GM21619 (cell line): ENCODE results near the gene SMIM23.

ENCODE experiments used
- ATAC-seq: cut with Tn5 transposase; IDR thresholded peaks from one replicate; pipeline ENCODE4 v1.9.1; 2021; ENCODE audit not compliant: unreplicated experiment

The SMIM23 gene

GRCh38 chr5:171785517-171785916 is at the start of gene SMIM23:
SMIM23 (plus strand) TSS chr5:171785817; CDS start chr5:171785872, 55 bp downstream.
- ATAC-seq = no peak

DNA sequence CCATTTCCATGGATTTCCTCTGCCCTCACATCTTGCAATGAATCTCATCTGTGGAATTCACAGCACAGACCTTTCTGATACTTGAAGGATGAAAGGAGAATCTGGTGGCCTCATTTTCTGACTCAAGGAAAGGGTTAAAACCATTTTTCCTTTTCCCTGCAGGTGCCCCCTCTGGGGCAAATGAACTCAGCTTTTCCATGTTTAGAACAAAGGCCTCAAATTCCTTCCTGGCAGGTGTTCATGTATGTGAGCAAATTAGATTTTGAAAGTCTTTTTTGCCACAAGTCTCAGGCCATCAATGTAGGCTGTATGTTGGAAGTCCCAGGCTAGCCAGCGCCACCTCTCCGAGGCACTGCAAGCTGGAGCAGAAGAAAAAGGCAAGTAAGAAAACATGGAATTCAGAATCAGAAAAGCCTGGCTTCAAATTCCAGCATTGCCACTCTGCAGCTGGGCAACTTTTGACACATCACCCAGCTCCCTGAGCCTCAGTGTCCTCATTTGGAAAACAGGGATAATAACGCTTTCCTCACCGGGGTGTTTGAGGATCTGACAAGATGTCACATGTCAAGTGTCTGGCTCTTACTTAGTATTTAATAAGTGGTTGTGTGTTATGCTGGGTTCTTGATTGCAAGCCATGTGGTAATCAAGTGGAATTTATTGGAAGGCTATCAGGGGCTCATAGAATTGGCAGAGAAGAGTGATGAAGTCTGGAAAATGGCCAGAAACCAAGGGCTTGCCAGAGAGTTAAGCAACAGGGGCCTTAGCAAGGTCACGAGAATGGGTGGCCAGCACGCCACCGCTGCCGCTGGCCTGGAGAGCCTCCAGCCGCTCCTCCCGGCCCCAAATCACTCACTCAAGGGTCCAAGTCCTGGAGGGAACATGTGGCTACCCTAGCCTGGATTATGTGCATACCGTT is 48.4 kb upstream of the SMIM23 start:
- no peak for ATAC-seq

DNA sequence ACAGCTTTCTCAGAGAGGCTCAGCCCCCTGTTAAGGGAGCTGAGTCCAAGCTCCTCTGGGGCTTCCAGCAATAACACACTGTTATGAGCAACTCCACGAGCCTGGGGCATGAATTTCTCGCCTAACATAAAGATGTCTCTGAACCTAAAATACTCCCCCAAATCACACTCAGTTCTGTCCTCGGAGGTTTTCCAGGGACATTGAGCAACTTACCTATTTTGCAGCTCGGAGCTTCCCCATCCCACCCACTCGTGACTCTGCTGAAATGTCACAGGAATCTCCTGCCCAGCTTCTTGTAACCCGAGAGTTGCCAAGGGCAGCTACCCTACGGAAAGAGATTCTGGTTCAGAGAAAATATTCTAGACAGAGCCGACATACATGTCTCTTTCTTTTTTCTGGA is 47.1 kb upstream of the SMIM23 start:
- no peak for ATAC-seq

GRCh38 chr5:171739271-171739670 is 46.3 kb upstream of the SMIM23 start:
- ATAC-seq = no peak

DNA sequence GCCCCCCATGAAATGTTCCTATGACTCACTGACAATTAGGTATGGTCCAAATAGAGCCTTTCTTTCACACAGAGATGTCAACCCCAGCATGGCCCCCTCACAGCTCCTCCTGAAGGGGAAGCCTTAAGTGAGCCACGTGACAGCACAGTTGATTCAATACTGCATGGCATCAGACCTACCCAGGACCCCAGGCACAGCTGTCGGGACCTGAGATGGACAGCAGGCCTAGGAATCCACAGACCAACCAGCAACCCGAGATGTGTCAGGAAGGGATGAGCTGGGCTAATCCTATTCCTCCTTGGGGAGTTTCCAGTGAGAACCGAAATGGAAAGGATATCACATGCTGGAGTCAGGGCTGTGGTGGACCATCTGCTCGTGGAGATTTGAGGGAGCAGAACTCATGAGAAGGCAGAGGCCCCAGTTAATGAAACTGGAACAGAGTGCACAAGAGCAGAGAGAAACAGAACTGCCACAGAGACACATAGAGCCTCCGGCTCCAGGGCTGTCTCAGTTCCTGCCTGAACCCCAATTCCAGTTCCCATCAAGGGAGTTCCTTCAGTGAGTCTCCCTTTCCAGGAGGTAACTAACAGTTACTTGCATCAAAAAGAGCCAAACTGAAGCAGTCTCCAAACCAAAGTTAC is 42.1 kb upstream of the SMIM23 start:
- ATAC-seq = peak; percentile 31

GRCh38 chr5:171744264-171744663 is 41.4 kb upstream of the SMIM23 start:
- no peak for ATAC-seq

DNA sequence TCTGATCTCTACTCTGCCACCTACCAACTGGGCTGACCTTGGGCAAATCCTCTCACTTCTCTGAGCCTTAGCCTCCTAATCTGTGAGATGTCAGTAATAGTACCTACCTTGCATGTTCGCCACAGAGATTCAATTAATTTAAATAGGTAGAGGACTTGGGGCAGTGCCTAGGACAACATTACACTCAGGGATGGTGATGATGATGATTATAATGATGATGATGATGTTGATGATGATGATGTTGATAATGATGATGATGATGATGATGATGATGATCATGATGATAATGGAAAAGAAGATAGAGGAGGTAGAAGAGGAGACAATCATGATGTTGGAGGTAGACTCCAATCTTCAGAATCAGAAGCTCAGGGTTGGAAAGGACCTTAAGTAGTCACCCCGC is 40.7 kb upstream of the SMIM23 start:
- ATAC-seq = no peak

DNA sequence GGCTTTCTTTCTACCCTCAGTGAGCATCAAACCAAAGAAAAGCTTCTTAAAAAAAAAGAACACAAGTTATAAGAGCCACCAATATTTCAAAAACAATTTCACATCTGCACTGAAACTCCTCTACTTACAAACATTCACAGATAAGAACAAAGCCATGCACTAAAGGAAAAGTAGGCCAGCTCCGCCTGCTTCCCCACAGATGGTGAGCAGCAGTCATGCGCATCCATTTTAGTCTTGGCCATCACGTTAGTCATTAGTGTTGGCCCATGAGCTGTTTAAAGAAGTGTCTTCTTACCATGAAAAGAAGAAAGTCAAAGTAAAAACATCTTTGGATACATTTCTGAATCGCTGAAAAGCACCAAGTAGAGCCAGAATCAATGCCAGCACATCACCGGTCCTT is 40.0 kb upstream of the SMIM23 start:
- no peak for ATAC-seq

GRCh38 chr5:171747061-171747859 is 38.4 kb upstream of the SMIM23 start:
- no peak for ATAC-seq

- no peak for ATAC-seq
These were observed 36.9 kb upstream of the SMIM23 start for GRCh38 chr5:171748720-171749119.

DNA sequence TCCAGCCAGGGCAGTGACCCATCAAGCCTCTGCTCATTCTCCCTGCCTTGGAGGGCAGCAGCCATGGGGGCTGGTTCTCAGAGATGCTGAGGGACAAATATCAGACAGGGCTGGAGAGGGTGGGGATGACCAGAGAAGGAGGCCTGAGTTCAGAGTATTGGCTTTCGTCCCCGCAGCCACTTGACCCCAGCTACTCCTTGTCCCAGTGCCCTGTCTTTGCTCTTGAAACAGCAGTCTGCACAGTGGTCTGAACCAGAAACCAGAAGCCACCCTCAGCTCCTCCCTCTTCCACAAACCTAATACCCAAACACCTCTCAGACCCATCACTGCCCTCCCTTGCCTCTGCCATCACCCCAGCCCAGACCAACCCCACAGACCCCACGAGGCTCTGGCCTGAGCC is 36.3 kb upstream of the SMIM23 start:
- no peak for ATAC-seq

- ATAC-seq = no peak
These were observed 35.3 kb upstream of the SMIM23 start for GRCh38 chr5:171750311-171750788.

- ATAC-seq = no peak
These were observed 30.2 kb upstream of the SMIM23 start for GRCh38 chr5:171755354-171755821.

GRCh38 chr5:171757853-171758535 is 27.6 kb upstream of the SMIM23 start:
- no peak for ATAC-seq

DNA sequence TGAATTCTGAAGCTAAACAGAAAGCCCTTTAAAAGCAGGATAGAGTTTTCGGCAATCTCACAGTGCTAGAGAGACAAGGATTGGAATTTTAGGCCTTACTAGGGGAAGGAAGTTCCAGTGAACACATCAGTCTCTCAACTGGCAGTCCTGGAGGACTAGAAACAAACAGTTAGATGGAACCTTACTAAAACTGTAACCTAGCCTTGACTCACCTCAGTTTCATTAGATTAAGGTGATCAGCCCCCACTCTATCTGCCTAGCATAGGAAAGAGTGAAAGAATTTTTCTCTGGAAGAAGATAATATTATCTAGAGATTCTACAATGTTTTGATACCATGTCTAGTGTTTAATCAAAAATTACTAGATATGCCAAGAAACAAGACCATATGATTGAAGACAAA is 25.8 kb upstream of the SMIM23 start:
- ATAC-seq = no peak

GRCh38 chr5:171762021-171762608 is 23.5 kb upstream of the SMIM23 start:
- ATAC-seq = no peak

- ATAC-seq = no peak
These were observed 22.7 kb upstream of the SMIM23 start for GRCh38 chr5:171762903-171763302.

GRCh38 chr5:171764265-171764664 is 21.4 kb upstream of the SMIM23 start:
- ATAC-seq = no peak

GRCh38 chr5:171766875-171767274 is 18.7 kb upstream of the SMIM23 start:
- no peak for ATAC-seq

GRCh38 chr5:171770153-171770552 is 15.5 kb upstream of the SMIM23 start:
- ATAC-seq = no peak
